ENCODE results near the gene TGFBR3. TPM values are rescaled to one million over a fixed set of nuclear protein-coding genes. Genes with fewer than 3 reads are reported as not detected.
A peak's percentile ranks its signal among the peaks of the same experiment; 100 is the strongest.

The TGFBR3 gene
- total and polyA plus RNA-seq, 8 donors = 4.2 to 689 (median 71.5) TPM

DNA sequence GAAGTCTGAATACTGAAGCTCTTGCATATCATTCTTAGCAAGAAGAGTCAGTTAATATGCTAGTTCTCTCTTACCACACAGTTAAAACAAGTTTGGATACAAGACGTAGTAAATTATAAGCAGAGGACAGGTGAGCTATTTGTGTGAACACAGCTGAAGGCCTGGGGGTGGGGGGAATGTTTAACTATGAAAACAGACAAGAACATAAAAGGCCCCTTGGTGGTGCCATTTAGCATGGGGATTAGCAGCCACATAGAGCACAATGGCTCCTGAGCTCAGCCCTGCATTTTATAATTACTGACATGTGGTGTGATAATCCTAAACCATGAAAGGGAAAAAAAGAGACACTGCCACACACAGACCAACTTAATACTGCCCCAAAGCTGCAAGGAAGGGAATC lies 94.8 kb downstream of the TGFBR3 start:
- intact Hi-C loops (cut with DNase I; ENCODE audit: low total_unique reads) = no loop called here
- H3K27me3 ChIP-seq = no peaks in the 10 kb centered on the region
- no peak for DNase-seq
- 42 to 63% (median 53%) methylated on average over 1 of the region's 1 CpG for WGBS, 5 donors
- H3K9me3 ChIP-seq = no peaks in the 10 kb centered on the region
- H3K4me3 ChIP-seq = no peak overlapping the region
- H3K27ac ChIP-seq = peak overlapping the region in 1 of 5 donors; percentile 47
- peaks cover 0 to 64% (median 41%) of the 10 kb centered on the region in 4 donors for H3K4me1 ChIP-seq
- H3K36me3 ChIP-seq = peaks cover 0 to 1% (median 0%) of the 10 kb centered on the region in 4 donors
- TF ChIP-seq CTCF (IDR thresholded peaks at IDR 0.05) (no peak), POLR2AphosphoS5 (IDR thresholded peaks at IDR 0.05) (no peak), EP300 (IDR thresholded peaks at IDR 0.05) (no peak), POLR2A (IDR thresholded peaks at IDR 0.05) (no peak)

DNA sequence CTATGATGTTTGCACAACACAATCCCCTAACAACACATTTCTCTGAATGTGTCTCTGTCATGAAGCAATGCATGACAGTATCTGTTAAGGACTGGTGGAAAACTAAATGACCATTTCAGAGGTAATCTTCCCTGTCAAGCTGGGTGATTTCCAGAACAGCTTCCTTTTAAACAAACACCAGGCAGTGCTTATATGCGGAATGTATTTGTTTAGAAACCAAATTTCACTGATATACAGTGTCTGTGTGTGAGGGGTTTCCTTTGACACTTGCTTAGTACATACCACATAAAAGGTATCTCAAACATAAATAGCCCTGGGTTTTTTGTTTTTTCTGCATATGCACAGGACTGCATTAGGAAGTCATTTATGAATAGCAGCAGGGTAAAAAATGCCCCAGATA lies 95.6 kb downstream of the TGFBR3 start:
- H3K27me3 ChIP-seq = no peaks in the 10 kb centered on the region
- no peak for DNase-seq
- intact Hi-C loops (cut with DNase I; ENCODE audit: low total_unique reads) = no loop called here
- no peak overlapping the region for H3K27ac ChIP-seq
- no peaks in the 10 kb centered on the region for H3K36me3 ChIP-seq
- H3K4me1 ChIP-seq = peaks cover 0 to 59% (median 40%) of the 10 kb centered on the region in 4 donors
- WGBS, 5 donors = 30 to 53% (median 47%) methylated on average over 1 of the region's 1 CpG
- no peak overlapping the region for H3K4me3 ChIP-seq
- no peak for TF ChIP-seq POLR2A (IDR thresholded peaks at IDR 0.05)
- no peak for TF ChIP-seq EP300 (IDR thresholded peaks at IDR 0.05)
- no peak for TF ChIP-seq POLR2AphosphoS5 (IDR thresholded peaks at IDR 0.05)
- no peak for TF ChIP-seq CTCF (IDR thresholded peaks at IDR 0.05)
- H3K9me3 ChIP-seq = no peaks in the 10 kb centered on the region

- Histone ChIP-seq H3K36me3 (no peaks in the 10 kb centered on the region), H3K4me3 (no peak overlapping the region), H3K27ac (peak overlapping the region in 2 of 5 donors; percentile 25 to 53), H3K9me3 (no peaks in the 10 kb centered on the region), H3K27me3 (no peaks in the 10 kb centered on the region), H3K4me1 (peaks cover 6 to 59% (median 39%) of the 10 kb centered on the region in 4 donors)
- TF ChIP-seq EP300 (IDR thresholded peaks at IDR 0.05) (no peak), POLR2A (IDR thresholded peaks at IDR 0.05) (no peak), CTCF (IDR thresholded peaks at IDR 0.05) (no peak), POLR2AphosphoS5 (IDR thresholded peaks at IDR 0.05) (no peak)
- WGBS, 5 donors = 78 to 90% (median 87%) methylated on average over 12 of the region's 12 CpGs
- DNase-seq = no peak
- intact Hi-C loops (cut with DNase I; ENCODE audit: low total_unique reads) = no loop called here
Observed at GRCh38 chr1:91789273-91789997, 96.5 kb downstream of the TGFBR3 start.

DNA sequence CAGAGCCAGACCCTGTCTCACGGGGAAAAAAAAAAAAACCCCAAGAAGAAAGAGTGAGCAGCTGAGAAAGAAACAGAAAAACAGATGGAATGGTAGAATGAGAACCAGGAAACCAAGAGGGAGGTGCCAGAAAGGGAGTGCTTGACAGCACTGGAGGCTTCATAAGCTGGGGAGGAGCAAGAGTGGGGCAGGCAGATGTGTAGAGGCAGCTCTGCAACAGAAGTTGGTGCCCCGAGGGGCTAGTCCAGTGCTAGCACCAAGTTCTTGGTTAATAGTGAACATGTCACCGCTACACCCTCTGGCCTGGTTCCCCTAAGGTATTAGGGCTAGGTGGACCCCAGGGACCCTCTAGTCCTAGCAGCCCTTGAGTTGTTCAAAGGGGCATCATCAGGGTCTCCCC lies 98.0 kb downstream of the TGFBR3 start:
- Histone ChIP-seq H3K27ac (peak overlapping the region in 2 of 5 donors; percentile 7 to 38), H3K4me1 (peaks cover 11 to 69% (median 44%) of the 10 kb centered on the region in 4 donors), H3K27me3 (no peaks in the 10 kb centered on the region), H3K36me3 (no peaks in the 10 kb centered on the region), H3K9me3 (no peaks in the 10 kb centered on the region), H3K4me3 (no peak overlapping the region)
- intact Hi-C loops (cut with DNase I; ENCODE audit: low total_unique reads) = no loop called here
- no peak for DNase-seq
- 81 to 89% (median 84%) methylated on average over 3 of the region's 3 CpGs for WGBS, 5 donors
- no peak for TF ChIP-seq EP300 (IDR thresholded peaks at IDR 0.05)
- TF ChIP-seq CTCF (IDR thresholded peaks at IDR 0.05) = no peak
- TF ChIP-seq POLR2AphosphoS5 (IDR thresholded peaks at IDR 0.05) = no peak
- TF ChIP-seq POLR2A (IDR thresholded peaks at IDR 0.05) = no peak

Measured in stomach (tissue), 9 donors.